HUDEP-2 (cell line): ENCODE results near the gene ZNF675.
A peak's percentile ranks its signal among the peaks of the same experiment; 100 is the strongest.
"Not testable (repeated sequence)": the region's sequence is repeated elsewhere in the genome, so short reads cannot be mapped to it uniquely, and the experiment has no call there.

ENCODE experiments used
- DNase-seq, 76 experiments: peaks; one replicate each; lab custom pipeline; 2025; ENCODE audit not compliant: unreplicated experiment in 76 of 76; lab: John Stamatoyannopoulos, UW

Gene ZNF675

GRCh38 chr19:23686621-23687423, at the start of gene ZNF675:
Gene ZNF675, minus strand, starts transcription at chr19:23687212. Its CDS starts 179 bp downstream, at chr19:23687033.
- peak; percentile 47 to 95 (median 90) for DNase-seq

- DNase-seq: not testable (repeated sequence)
Observed at GRCh38 chr19:23730729-23731465, 43.9 kb upstream of the ZNF675 start.

GRCh38 chr19:23724161-23724560, 37.1 kb upstream of the ZNF675 start:
- DNase-seq: not testable (repeated sequence)

GRCh38 chr19:23718802-23719201, 31.8 kb upstream of the ZNF675 start:
- no peak for DNase-seq

- DNase-seq: no peak
Observed at GRCh38 chr19:23716792-23717191, 29.8 kb upstream of the ZNF675 start.

- DNase-seq: no peak
Observed at GRCh38 chr19:23709347-23709746, 22.3 kb upstream of the ZNF675 start.

- DNase-seq: no peak
Observed at GRCh38 chr19:23706657-23707056, 19.6 kb upstream of the ZNF675 start.

- DNase-seq: no peak
Observed at GRCh38 chr19:23699521-23699860, 12.5 kb upstream of the ZNF675 start.

GRCh38 chr19:23698711-23699520, 11.9 kb upstream of the ZNF675 start:
- DNase-seq: no peak

- not testable (repeated sequence) for DNase-seq
Observed at GRCh38 chr19:23692937-23693336, 5.9 kb upstream of the ZNF675 start.

- DNase-seq: no peak
Observed at GRCh38 chr19:23673132-23673531, 13.9 kb downstream of the ZNF675 start.

GRCh38 chr19:23668606-23669005, 18.4 kb downstream of the ZNF675 start:
- not testable (repeated sequence) for DNase-seq

GRCh38 chr19:23665651-23666410, 21.2 kb downstream of the ZNF675 start:
- DNase-seq: no peak

- DNase-seq: peak in 2 of 76 experiments; percentile 12 to 29
Observed at GRCh38 chr19:23649817-23650216, 37.2 kb downstream of the ZNF675 start.
